K562 (cell line): ENCODE measurements around the gene ADPRH.

Experiments used
- CTCF ChIP-seq, 3 experiments: IDR thresholded peaks in 2 of 3; conservative IDR thresholded peaks in 1 of 3; 2 replicates each; pipeline ENCODE4 v1.5.1; 2011 to 2012; ENCODE audit warnings: low read length in 3 of 3, mild to moderate bottlenecking in 3 of 3, control low read depth in 2 of 3, improper control_type of control experiment in 1 of 3, inconsistent platforms in 1 of 3, low read depth in 1 of 3, mixed read lengths in 1 of 3, moderate library complexity in 1 of 3; ENCODE audit not compliant: insufficient read depth in 2 of 3
- MXI1 ChIP-seq: IDR thresholded peaks from 2 replicates; pipeline ENCODE4 v1.6.1; 2011; ENCODE audit warnings: low read depth, mild to moderate bottlenecking, improper control_type of control experiment, low read length
- NR2C2 ChIP-seq, 2 experiments: fragments of 200-800 bp in 1 of 2; sonication (Bioruptor generic) in 1 of 2; sonication (generic) in 1 of 2; formaldehyde crosslinking in 1 of 2; IDR thresholded peaks; 2 replicates each; pipeline versions ENCODE4 v1.6.1 to v1.8.0; 2016 to 2022; ENCODE audit warnings: mild to moderate bottlenecking in 1 of 2, missing compliant biosample characterization in 1 of 2, missing genetic modification characterization in 1 of 2, missing genetic modification reagents in 1 of 2
- PRPF4 ChIP-seq: fragments of 200-400 bp; formaldehyde crosslinking; IDR thresholded peaks from one replicate; pipeline ENCODE4 v1.6.1; 2017; ENCODE audit warnings: low read length, low read depth, mild to moderate bottlenecking; ENCODE audit not compliant: insufficient read depth, poor library complexity, severe bottlenecking
- RCOR1 ChIP-seq, 2 experiments: IDR thresholded peaks; 2 replicates each; pipeline ENCODE4 v1.6.1; 2012; ENCODE audit warnings: low read depth in 2 of 2, low read length in 2 of 2, borderline replicate concordance in 1 of 2, improper control_type of control experiment in 1 of 2
- ZBTB26 ChIP-seq: fragments of 450-650 bp; formaldehyde crosslinking; IDR thresholded peaks from 2 replicates; pipeline ENCODE4 v1.4.0; 2022; ENCODE audit warnings: missing genetic modification characterization
- ZBTB8A ChIP-seq: fragments of 450-650 bp; IDR thresholded peaks from 2 replicates; pipeline ENCODE4 v1.6.1; 2018; ENCODE audit warnings: mild to moderate bottlenecking, moderate library complexity; ENCODE audit not compliant: partially characterized antibody
- TF ChIP-seq, protein P1 (sequence below): sonication (generic); formaldehyde crosslinking; IDR thresholded peaks from 2 replicates; pipeline ENCODE4 v1.8.1; 2023; ENCODE audit warnings: mild to moderate bottlenecking, missing genetic modification reagents
- TF ChIP-seq, protein P2 (sequence below): fragments of 150-350 bp; IDR thresholded peaks from 2 replicates; pipeline ENCODE4 v1.6.1; 2014; ENCODE audit warnings: low read depth, mild to moderate bottlenecking, low read length, borderline replicate concordance

DNA sequence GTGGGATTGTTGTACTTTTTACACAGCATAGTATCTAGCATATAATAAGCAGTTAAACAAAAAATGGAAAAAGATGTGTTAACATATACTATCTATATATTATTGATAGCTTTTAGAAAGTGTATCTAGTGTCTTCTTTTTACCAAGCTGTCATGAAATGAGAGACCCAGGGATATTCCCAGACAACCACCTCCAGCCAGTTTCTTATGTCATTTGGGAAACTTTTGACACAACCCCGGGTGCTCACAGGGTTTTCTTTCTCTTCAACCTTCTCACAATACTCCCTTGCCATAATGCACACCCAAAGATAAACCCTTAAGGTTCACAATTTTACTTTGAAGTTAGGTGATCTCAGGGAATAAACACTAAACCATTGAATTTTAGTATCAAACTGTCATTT, 13.6 kb downstream of the ADPRH start:
- no peak for TF ChIP-seq ZBTB26
- TF ChIP-seq RCOR1 (IDR thresholded peaks at IDR 0.05; ENCODE audit: borderline replicate concordance in 1 of 2, low read depth in 2 of 2, low read length in 2 of 2) = no peak
- TF ChIP-seq CTCF (IDR thresholded peaks at IDR 0.05 in 2 of 3, conservative IDR thresholded peaks at IDR 0.05 in 1 of 3; ENCODE audit: insufficient read depth in 2 of 3, low read depth in 1 of 3, low read length in 3 of 3) = no peak
- TF ChIP-seq NR2C2 (CRISPR knock-in tag; IDR thresholded peaks at IDR 0.05) = no peak
- no peak for TF ChIP-seq NR2C2 (tag; IDR thresholded peaks at IDR 0.05)
- TF ChIP-seq MXI1 = no peak
- TF ChIP-seq ZBTB8A = no peak
- TF ChIP-seq, protein P1, sequence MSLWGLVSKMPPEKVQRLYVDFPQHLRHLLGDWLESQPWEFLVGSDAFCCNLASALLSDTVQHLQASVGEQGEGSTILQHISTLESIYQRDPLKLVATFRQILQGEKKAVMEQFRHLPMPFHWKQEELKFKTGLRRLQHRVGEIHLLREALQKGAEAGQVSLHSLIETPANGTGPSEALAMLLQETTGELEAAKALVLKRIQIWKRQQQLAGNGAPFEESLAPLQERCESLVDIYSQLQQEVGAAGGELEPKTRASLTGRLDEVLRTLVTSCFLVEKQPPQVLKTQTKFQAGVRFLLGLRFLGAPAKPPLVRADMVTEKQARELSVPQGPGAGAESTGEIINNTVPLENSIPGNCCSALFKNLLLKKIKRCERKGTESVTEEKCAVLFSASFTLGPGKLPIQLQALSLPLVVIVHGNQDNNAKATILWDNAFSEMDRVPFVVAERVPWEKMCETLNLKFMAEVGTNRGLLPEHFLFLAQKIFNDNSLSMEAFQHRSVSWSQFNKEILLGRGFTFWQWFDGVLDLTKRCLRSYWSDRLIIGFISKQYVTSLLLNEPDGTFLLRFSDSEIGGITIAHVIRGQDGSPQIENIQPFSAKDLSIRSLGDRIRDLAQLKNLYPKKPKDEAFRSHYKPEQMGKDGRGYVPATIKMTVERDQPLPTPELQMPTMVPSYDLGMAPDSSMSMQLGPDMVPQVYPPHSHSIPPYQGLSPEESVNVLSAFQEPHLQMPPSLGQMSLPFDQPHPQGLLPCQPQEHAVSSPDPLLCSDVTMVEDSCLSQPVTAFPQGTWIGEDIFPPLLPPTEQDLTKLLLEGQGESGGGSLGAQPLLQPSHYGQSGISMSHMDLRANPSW (CRISPR knock-in tag) = no peak
- TF ChIP-seq PRPF4 = no peak
- TF ChIP-seq, protein P2, sequence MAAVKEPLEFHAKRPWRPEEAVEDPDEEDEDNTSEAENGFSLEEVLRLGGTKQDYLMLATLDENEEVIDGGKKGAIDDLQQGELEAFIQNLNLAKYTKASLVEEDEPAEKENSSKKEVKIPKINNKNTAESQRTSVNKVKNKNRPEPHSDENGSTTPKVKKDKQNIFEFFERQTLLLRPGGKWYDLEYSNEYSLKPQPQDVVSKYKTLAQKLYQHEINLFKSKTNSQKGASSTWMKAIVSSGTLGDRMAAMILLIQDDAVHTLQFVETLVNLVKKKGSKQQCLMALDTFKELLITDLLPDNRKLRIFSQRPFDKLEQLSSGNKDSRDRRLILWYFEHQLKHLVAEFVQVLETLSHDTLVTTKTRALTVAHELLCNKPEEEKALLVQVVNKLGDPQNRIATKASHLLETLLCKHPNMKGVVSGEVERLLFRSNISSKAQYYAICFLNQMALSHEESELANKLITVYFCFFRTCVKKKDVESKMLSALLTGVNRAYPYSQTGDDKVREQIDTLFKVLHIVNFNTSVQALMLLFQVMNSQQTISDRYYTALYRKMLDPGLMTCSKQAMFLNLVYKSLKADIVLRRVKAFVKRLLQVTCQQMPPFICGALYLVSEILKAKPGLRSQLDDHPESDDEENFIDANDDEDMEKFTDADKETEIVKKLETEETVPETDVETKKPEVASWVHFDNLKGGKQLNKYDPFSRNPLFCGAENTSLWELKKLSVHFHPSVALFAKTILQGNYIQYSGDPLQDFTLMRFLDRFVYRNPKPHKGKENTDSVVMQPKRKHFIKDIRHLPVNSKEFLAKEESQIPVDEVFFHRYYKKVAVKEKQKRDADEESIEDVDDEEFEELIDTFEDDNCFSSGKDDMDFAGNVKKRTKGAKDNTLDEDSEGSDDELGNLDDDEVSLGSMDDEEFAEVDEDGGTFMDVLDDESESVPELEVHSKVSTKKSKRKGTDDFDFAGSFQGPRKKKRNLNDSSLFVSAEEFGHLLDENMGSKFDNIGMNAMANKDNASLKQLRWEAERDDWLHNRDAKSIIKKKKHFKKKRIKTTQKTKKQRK = no peak
